PC-3 (cell line): Measurements from ENCODE around the gene DCUN1D4. TPM values are rescaled to one million over a fixed set of nuclear protein-coding genes. Genes with fewer than 3 reads are reported as not detected.

ENCODE experiments used
- ATAC-seq: fragments of 200-7000 bp; cut with Tn5 transposase; 2 replicates; pipeline ENCODE4 v1.9.1; 2020; ENCODE audit warnings: mild to moderate bottlenecking, moderate library complexity
- BruUV-seq: library from RNA; stranded (reverse); fragments of 400-500 nt; replicated peaks from 2 replicates; lab custom pipeline; 2021; lab: Mats Ljungman, UMichigan
- CTCF ChIA-PET: fragments of 300-600 bp; sonication (Branson Sonifier 250); formaldehyde crosslinking; loops from one replicate; lab custom pipeline; 2022; ENCODE audit warnings: antibody characterized with exemption; lab: Charles Lee
- POLR2A ChIA-PET: fragments of 300-600 bp; sonication (Branson Sonifier 250); formaldehyde crosslinking; loops from one replicate; lab custom pipeline; 2022; ENCODE audit warnings: antibody characterized with exemption; ENCODE audit not compliant: unreplicated experiment; lab: Charles Lee
- DNase-seq: peaks from one replicate; pipeline ENCODE4 v3.0.0-alpha.2; 2015
- H2AFZ ChIP-seq: fragments of 300-600 bp; sonication (generic); 2 replicates; pipeline ENCODE4 v1.6.0; 2016; ENCODE audit warnings: antibody characterized with exemption, low read length
- H3F3A ChIP-seq: fragments of 300-600 bp; sonication (generic); one replicate; pipeline ENCODE4 v1.6.0; 2017; ENCODE audit warnings: antibody characterized with exemption, low read length, control low read depth, mild to moderate bottlenecking; ENCODE audit not compliant: unreplicated experiment
- H3K27ac ChIP-seq: fragments of 300-600 bp; sonication (generic); 2 replicates; pipeline ENCODE4 v1.5.1; 2016; ENCODE audit warnings: mild to moderate bottlenecking, low read length
- H3K27me3 ChIP-seq: fragments of 300-600 bp; sonication (generic); 2 replicates; pipeline ENCODE4 v1.6.1; 2016; ENCODE audit warnings: low read length, mixed read lengths
- H3K36me3 ChIP-seq: fragments of 300-600 bp; sonication (generic); 2 replicates; pipeline ENCODE4 v1.6.1; 2016; ENCODE audit warnings: low read depth, mixed run types, low read length, mixed read lengths
- H3K4me1 ChIP-seq: fragments of 300-600 bp; sonication (generic); 2 replicates; pipeline ENCODE4 v1.5.1; 2016; ENCODE audit warnings: low read length; ENCODE audit not compliant: insufficient read depth
- H3K4me2 ChIP-seq: fragments of 300-600 bp; sonication (generic); 2 replicates; pipeline ENCODE4 v1.6.0; 2016; ENCODE audit warnings: low read length
- H3K4me3 ChIP-seq: fragments of 300-600 bp; sonication (generic); 2 replicates; pipeline ENCODE4 v1.5.1; 2016; ENCODE audit warnings: mild to moderate bottlenecking, low read length, mixed read lengths
- H3K79me2 ChIP-seq: fragments of 300-600 bp; sonication (generic); 2 replicates; pipeline ENCODE4 v1.6.1; 2017; ENCODE audit warnings: low read length, mixed read lengths
- H3K9ac ChIP-seq: fragments of 300-600 bp; sonication (generic); 2 replicates; pipeline ENCODE4 v1.6.0; 2016; ENCODE audit warnings: mild to moderate bottlenecking, low read length
- H3K9me2 ChIP-seq: fragments of 300-600 bp; sonication (generic); replicated peaks from 2 replicates; pipeline ENCODE4 v1.6.1; 2016; ENCODE audit warnings: mixed run types, low read length, mixed read lengths
- H3K9me3 ChIP-seq: fragments of 300-600 bp; sonication (generic); 2 replicates; pipeline ENCODE4 v1.6.1; 2016; ENCODE audit warnings: low read length, mixed read lengths
- H4K20me1 ChIP-seq: fragments of 300-600 bp; sonication (generic); 2 replicates; pipeline ENCODE4 v1.6.1; 2016; ENCODE audit warnings: low read length, mixed read lengths
- CTCF ChIP-seq: fragments of 300-600 bp; sonication (generic); conservative IDR thresholded peaks from 2 replicates; pipeline ENCODE4 v1.5.1; 2017; ENCODE audit warnings: antibody characterized with exemption, low read depth, mild to moderate bottlenecking, low read length
- EZH2 ChIP-seq: fragments of 300-600 bp; sonication (generic); IDR thresholded peaks from one replicate; pipeline ENCODE4 v1.6.1; 2017; ENCODE audit warnings: antibody characterized with exemption, mild to moderate bottlenecking, low read length; ENCODE audit not compliant: unreplicated experiment
- EZH2phosphoT487 ChIP-seq: fragments of 300-600 bp; sonication (generic); IDR thresholded peaks from 2 replicates; pipeline ENCODE4 v1.6.1; 2018; ENCODE audit warnings: mild to moderate bottlenecking, antibody characterized with exemption, low read length, borderline replicate concordance
- intact Hi-C: fragments of 100-400 bp; cut with micrococcal nuclease; formaldehyde crosslinking; loops from 2 replicates; pipeline ENCODE4 v1.9.0; 2023
- total RNA-seq: library from RNA; depleted of rRNA; stranded (reverse); fragments of >200 nt; gene quantifications from 2 replicates; pipeline ENCODE4 v1.2.3, GENCODE V29; 2014

The DCUN1D4 gene
- total RNA-seq, 1 experiment from 2014 or later, result 44.8 TPM

GRCh38 chr4:51836549-51836948 lies 6.4 kb upstream of the DCUN1D4 start:
- Histone ChIP-seq H3K79me2 (no peaks in the 10 kb centered on the region), H3K27me3 (no peaks in the 10 kb centered on the region), H2AFZ (no peak overlapping the region), H3K27ac (no peak overlapping the region), H3K9ac (no peak overlapping the region), H4K20me1 (no peaks in the 10 kb centered on the region), H3K36me3 (no peaks in the 10 kb centered on the region), H3K9me2 (no peaks in the 10 kb centered on the region), H3K4me3 (no peak overlapping the region), H3K9me3 (no peaks in the 10 kb centered on the region), H3K4me1 (peaks cover 10% of the 10 kb centered on the region; the same call in 1 of the 2 replicates), H3F3A (no peaks in the 10 kb centered on the region), H3K4me2 (no peak overlapping the region)
- DNase-seq, result peak; percentile 13
- POLR2A ChIA-PET, result no interaction called here
- no peak for TF ChIP-seq CTCF
- TF ChIP-seq EZH2, result no peak
- no peak for TF ChIP-seq EZH2phosphoT487
- ATAC-seq, result no peak
- intact Hi-C loops, result no loop called here
- CTCF ChIA-PET, result no interaction called here
- BruUV-seq, result no TSS peak

- no peak for TF ChIP-seq CTCF
- TF ChIP-seq EZH2, result no peak
- no peak for TF ChIP-seq EZH2phosphoT487
- H3K27me3 ChIP-seq, result no peaks in the 10 kb centered on the region
- H3K79me2 ChIP-seq, result peaks cover 21% of the 10 kb centered on the region
- H2AFZ ChIP-seq, result peak overlapping the region; percentile 27; the same call in 1 of the 2 replicates
- intact Hi-C loops, result loop anchor here (5.0 kb wide), 1 partner anchor 262 kb away; no protein-coding TSS in a partner anchor
- DNase-seq, result peak; percentile 26
- BruUV-seq, result no TSS peak
- no peak overlapping the region for H3K9ac ChIP-seq
- no peaks in the 10 kb centered on the region for H3K9me2 ChIP-seq
- H3K4me1 ChIP-seq, result peaks cover 25% of the 10 kb centered on the region
- H3K9me3 ChIP-seq, result no peaks in the 10 kb centered on the region
- no peak for ATAC-seq
- no peak overlapping the region for H3K4me3 ChIP-seq
- H3K27ac ChIP-seq, result no peak overlapping the region
- ChIA-PET POLR2A (no interaction called here), CTCF (no interaction called here)
- H3K4me2 ChIP-seq, result peak overlapping the region; percentile 19
- no peaks in the 10 kb centered on the region for H3K36me3 ChIP-seq
- H3F3A ChIP-seq, result no peaks in the 10 kb centered on the region
- no peaks in the 10 kb centered on the region for H4K20me1 ChIP-seq
These were observed 2.2 kb upstream of the DCUN1D4 start for GRCh38 chr4:51840781-51841180.

GRCh38 chr4:51842167-51842553 lies 793 bp upstream of the DCUN1D4 start:
- intact Hi-C loops, result loop anchor here (1.0 to 5.0 kb wide), 2 partner anchors 52 to 260 kb away; no protein-coding TSS in a partner anchor
- Histone ChIP-seq H3K4me3 (peak overlapping the region; percentile 80), H3K4me2 (peak overlapping the region; percentile 97), H4K20me1 (0 out of 2 replicates have a peak, but pooled peaks cover 7% of the 10 kb centered on the region), H3K27ac (peak overlapping the region; percentile 8; the same call in 1 of the 2 replicates), H3K9me2 (no peaks in the 10 kb centered on the region), H3K9ac (peak overlapping the region; percentile 69), H3K4me1 (peaks cover 25% of the 10 kb centered on the region), H3K79me2 (peaks cover 34% of the 10 kb centered on the region), H3K9me3 (no peaks in the 10 kb centered on the region), H3F3A (no peaks in the 10 kb centered on the region), H3K27me3 (no peaks in the 10 kb centered on the region), H2AFZ (peak overlapping the region; percentile 96), H3K36me3 (no peaks in the 10 kb centered on the region)
- POLR2A ChIA-PET, result interaction anchor here (0.5 to 0.6 kb wide), 2 partner anchors 9 to 12 kb away, joined by 3 to 6 read pairs; no protein-coding TSS in a partner anchor
- BruUV-seq, result TSS peak; percentile 96
- TF ChIP-seq EZH2phosphoT487, result no peak
- no peak for TF ChIP-seq CTCF
- no peak for TF ChIP-seq EZH2
- DNase-seq (no peak), ATAC-seq (no peak)
- CTCF ChIA-PET, result interaction anchor here (1.2 kb wide), 1 partner anchor 27 kb away, joined by 15 read pairs; no protein-coding TSS in a partner anchor
